Stimulated activated CD4-positive, alpha-beta T cell treated with anti-CD3 and anti-CD28 coated beads, Interleukin-1b, Interleukin-23, amount 100 ng/mL, for 1 hour (primary cell): ENCODE results near the gene GRK4.
"Not testable (repeated sequence)": the region's sequence is repeated elsewhere in the genome, so short reads cannot be mapped to it uniquely, and the experiment has no call there.

Experiments
- DNase-seq, 2 donors: peaks; one replicate each; pipeline ENCODE4 v3.0.0-alpha.2; 2020; ENCODE audit warnings: low read depth in 2 of 2

GRK4 gene

DNA sequence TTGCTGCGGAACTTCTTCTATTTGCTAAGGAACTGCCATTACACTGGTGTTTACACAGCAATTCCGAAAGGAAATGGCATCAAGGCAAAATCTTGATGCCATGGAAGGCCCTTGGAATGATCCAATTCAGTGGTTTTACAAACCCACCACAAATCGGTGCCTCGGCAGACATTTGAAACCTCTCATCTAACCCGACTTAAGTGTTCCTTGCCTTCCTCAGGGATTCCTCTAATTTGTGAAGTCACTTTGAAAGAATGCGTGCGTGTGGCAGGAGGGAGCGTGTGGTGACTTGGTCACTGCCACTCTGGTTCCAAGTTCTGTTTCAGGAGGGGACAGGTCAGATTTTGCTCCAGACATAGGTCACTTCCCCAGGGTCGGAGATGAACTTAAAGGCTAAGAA, 4.9 kb upstream of the GRK4 start:
- DNase-seq = no peak

DNA sequence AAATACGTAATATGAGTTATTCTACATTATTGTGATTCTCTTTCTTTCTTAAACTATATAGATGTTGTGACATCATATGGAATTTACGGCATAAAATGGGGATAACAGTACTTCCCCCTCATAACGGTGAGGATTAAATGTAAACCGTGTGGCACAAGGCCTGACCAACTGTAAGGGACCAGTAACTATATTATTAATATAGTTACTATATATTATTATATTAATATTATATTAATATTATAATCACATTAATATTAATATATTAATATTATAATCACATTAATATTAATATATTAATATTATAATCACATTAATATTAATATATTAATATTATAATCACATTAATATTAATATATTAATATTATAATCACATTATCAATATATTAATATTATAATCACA, 2.9 kb upstream of the GRK4 start:
- DNase-seq = not testable (repeated sequence)

DNA sequence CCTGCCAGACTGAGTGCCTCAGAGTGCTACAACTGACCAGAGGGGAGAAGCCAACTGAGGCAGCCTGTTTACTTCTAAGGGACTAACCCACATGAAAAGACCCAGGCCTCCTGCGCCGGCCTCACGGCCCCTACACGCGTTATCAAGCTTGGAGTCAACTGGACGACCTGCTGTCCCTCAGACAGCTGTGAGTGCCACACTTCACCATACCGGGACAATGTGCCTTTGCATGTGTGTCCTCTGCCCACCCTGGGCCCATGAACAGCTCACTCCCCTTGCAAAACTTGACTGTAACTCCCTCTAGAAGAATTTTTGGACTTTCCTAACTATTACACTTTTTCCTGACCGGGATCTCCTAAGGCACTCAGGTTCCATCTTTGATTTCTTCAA, 2.0 kb upstream of the GRK4 start:
- DNase-seq = no peak

DNA sequence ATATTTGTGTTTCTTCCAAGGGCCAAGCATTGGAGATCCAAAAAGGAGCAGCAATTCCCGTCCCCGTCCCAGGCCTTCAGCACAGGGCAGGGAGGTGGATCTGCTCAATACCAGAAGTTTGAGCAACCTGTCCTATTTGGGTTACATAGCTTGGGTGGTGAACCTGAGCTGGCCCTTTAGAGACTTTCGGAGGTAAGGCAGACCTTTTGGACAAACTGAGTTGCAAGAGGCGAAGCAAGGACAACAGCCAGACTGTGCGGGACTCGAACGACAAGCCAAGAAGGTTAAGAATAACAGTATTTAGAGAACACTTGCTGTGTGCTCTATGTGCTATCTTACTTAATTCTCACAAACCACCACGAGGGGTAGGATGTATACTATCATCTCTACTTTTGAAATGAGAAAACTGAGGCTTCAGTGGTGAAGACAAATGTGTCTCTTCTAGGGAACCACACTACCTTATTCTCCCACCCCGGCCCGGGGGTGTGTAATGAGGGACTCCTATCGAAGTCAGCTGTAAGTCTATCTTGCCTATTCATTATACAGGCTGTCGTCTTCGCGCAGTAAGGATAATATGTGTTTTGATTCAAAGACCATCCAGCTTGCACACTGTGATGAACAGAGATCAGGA, 1.4 kb upstream of the GRK4 start:
- no peak for DNase-seq

DNA sequence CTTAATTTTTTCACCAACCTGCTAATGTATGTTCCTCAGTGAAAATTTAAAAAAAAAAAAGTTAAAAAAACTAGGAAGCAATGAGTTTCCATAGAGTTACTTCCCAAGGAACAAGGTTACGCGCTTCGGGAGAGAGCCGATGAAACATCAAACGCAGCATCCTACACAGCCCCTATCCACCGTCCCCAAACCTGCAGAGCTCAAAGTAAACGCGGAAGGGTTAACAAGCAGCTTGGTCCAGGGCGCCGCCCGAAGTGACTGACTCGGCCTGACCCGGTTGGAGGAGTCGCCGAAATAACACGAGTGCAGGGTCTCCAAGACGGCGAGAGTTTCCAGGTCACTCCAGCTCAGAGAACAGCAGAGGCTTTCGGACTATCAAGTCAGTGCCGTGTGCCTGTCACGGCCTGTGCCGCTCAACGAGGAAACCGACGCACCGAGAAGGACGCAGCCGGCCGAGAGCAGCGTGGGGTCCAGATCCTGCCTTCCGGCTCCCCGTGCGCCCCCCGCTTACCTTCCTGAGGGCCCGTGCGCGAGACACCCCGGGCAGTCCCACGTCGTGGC, 677 bp upstream of the GRK4 start:
- no peak for DNase-seq

DNA sequence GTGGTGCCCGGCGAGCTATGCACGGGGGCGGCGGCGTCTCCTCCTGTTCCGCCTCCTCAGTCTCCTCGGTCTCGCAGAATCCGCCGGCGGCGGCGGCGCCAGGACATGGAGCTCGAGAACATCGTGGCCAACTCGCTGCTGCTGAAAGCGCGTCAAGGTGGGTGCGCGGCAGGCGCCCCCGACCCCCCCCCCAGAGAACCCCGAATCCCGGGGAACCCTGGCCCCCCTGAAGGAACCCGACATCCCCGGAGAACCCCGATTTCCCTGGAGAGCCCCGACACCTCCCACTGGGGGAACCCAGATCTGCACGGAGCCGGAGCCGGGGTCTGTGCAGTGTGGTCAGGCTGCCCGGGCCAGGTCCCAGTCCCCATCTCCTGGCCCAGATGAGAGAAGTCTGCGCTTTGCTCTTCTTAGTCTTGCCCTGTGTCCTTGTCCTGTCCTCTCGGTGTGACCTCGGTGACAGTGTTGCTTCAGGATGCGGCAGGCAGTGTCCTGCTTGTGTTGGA, 648 bp downstream of the GRK4 start:
- DNase-seq = no peak

DNA sequence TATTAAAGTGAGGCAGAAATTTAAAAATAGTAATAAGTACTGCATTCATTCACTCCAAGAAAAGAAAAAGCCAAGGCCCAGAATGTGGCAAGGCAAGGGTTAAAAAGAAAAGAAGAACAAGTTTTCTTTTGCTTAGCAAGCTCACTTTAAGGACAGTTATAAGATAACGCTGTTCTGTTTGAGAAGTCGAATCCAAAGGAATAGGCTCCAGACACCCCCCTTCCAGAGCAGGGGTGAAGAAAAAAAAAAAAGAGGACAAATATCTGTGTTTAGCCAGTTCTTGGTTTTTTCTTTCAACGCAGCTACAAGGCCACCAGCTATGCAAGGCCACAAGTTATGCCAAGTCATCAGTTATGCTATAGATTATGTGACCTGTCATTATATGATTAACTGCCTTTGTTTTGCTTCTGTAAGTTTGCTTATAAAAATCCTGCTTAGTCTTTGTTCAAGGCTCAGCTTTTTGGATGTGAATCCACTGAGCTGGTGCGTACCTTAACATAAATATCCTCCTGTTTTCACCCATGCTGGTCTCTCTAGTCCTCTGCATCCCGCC, 1.4 kb downstream of the GRK4 start:
- DNase-seq = no peak

DNA sequence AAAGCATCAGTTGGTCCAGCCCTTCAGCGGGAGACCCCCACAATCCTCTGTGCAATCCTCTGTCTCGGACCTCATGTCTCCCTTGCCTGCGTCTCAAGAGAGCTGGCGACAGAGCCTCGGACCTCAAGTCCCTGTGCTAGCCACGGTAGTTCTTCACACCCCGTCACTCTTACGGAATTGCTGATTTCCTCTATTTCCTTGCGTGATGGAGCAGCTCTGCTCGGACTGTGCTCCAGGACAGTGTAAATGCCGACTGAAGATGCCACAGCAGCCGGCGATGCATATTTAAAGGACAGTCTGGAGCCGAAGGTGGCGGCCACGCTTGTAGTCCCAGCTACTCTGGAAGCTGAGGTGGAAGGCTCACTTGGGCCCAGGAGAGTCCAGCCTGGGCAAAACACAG, 1.9 kb downstream of the GRK4 start:
- DNase-seq = no peak

DNA sequence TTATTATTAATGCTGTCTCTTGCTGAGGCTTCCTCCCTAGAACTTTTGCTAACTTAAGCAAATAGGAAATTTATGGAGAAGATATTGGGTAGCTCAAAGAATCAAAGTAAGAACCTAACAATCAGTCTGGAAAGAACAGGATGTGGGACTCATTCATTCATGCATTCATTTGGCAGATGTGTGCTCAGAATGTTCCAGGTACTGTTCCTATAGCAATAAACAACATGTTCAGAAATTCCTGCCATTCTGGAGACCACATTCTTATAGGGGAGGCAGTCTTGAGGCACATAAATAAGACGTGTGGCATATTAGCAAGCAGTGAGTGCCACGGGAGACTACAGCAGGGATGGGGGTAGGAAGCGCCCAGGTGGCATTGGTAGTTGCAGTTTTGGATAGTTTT, 5.0 kb downstream of the GRK4 start:
- no peak for DNase-seq

DNA sequence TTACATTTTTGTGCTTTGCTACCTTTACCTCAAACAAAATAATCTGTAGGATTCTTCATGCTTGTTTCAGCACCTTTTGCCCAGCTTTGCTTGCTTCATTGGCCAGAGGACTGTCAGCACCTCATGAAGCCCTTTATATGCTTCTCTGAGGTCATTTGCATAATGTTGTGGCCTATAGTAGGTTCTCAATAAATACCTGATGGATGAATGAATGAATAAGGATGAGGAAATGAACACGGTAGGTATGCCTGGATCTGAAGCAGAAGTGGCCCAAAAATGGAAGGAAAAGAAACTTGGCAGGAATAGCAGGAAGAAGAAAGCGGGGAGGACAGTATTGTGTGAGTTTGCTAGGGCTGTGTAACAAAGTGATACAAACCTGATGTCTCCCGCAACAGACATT, 7.9 kb downstream of the GRK4 start:
- no peak for DNase-seq

DNA sequence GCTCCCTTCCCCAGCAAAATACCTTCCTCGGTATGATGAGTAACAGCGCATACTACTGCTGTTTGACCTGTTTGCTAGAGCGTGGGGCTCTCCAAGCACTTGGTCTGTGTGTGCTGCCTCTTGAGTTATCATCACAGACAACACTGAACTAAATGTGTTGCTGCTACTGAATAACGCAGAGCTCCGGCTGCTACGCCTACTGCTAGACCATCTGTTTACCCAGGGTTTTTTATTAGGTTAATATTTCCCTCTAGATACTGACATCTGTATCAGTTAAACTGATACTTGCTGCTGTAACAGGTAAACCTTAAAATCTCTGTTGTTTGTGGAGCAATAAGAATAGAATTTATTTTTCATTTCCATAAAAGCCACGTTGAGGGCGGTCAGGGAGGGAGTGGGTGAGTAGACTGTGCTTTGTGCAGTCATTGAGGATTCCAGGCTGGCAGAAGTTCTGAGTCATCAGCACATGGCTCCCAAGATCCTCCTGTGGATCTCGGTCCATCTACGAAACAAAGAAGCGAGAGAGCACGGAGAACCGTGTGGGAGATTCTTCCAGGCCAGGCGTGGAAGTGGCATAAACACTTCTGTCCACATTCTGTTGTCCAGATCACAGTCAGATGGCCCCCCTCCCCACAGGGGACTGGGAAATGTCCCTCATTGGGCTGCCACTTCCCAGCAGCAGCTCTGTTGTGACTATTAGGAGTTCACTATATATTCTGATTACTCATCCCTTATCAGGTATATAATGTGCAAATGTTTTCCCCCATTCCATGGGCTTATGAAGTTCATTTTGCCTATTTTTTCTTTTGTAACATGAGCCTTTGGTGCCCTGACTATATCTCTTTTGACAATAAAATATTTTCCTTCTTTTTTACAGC, 14.1 kb downstream of the GRK4 start:
- DNase-seq = no peak

DNA sequence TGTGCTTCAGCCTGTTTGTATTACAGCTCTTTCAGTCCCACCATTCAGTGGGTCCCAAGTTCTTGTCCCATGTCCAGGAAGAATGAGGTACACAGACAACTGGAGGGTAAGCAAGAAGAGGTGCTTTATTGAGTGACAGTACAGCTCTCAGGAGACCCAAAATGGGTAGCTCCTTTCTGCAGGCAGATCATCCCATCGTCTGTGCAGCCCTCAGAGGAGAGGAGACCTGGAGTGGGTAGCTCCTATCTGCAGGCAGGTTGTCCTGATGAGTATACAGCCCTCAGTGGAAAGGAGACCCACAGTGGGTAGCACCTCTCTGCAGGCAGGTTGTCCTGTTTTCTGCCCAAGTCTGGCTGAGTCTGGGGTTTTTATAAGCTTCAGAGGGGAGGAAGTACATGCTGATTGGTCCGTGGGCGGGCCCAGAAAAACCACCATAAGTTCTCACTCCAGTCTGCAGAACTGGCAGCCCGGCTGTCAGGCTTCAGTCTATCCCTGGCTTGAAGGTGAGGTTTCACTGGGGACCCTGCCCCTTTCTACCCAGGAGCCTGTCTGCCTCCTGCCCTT, 18.0 kb downstream of the GRK4 start:
- no peak for DNase-seq

DNA sequence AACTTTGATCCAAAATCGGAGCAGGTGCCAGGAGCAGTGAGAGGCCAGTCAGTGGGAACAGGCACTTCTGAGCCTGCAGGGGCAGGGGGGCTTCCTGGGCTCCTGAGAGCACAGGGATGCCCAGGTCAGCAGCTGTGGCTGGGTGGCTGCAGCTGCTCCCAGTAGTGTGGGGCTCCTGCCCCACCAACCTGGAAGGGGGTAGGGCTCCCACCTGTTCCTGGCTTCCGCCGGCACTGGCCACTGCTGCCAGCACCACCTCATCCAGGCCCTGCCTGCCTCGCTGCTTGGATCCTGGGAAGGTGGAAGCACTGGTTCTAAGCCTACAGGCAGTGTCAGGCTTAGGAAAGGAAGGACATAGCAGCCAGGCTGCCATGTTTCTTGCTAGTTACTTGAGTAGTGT, 18.6 kb downstream of the GRK4 start:
- DNase-seq = no peak

DNA sequence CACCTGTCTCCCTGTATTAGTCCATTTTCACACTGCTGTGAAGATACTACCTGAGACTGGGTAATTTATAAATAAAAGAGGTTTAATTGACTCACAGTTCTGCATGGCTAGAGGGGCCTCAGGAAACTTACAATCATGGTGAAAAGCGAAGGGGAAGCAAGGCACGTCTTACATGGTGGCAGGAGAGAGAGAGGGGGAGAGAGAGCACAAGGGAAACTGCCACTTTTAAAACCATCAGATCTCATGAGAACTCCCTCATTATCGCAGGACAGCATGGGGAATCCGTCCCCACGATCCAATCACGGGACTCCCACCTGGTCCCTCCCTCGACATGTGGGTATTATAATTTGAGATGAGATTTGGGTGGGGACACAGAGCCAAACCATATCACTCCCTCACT, 20.3 kb downstream of the GRK4 start:
- not testable (repeated sequence) for DNase-seq

DNA sequence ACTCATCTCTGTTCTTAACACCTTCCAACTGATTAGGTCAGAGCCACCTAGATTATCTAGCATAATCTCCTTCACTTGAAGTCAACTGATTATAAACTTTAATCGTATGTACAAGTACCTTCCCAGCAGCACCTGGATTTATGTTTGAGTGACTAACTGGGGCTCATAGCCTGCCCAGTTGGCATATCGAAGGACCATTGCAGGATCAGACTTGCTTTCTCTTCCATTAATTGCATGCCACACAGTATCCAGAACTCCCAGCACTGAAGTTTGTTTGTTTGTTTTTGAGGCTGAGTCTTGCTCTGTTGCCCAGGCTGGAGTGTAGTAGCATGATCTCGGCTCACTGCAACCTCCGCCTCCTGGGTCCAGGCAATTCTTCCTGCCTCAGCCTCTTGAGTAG, 27.9 kb downstream of the GRK4 start:
- no peak for DNase-seq

DNA sequence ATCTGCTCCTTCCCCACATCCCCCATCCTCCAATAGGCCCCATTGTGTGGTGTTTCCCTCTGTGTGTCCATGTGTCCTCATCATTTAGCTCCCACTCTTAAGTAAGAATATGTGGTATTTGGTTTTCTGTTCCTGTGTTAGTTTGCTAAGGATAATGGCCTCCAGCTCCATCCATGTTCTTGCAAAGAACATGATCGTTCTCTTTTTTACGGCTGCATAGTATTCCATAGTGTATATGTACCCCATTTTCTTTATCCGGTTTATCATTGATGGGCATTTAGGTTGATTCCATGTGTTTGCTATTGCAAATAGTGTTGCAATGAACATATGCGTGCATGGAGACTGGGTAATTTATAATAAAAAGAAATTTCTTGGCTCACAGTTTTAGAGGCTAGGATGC, 31.5 kb downstream of the GRK4 start:
- no peak for DNase-seq

DNA sequence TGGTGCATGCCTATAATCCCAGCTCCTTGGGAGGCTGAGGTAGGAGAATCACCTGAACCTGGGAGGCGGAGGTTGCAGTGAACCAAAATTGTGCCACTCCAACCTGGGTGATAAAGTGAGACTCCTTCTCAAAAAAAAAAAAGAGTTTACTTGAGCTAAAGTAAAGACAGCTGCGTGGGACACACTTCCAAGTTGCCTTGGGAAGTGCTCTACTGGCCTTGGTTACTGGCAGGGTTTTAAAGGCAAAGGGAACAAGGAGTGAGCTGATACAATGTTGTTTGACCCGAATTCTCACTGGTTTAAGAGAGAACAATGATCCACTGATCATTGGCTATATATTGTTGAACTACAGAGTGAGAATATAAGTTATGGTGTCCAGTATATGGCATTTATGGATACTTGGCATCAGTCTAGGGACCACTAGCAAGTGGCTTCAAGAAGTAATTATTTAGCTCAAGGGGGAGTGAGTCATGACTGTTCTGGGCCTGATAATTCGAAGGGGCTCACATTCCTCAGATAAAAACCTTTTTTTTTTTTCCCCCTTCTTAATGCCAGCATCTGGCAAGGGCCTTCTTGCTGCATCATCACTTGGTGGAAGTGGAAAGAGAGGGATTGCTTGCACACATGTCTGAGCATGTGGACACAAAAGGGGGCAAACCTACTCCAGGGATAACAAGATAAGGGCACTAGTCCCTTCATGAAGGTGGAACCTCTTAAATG, 32.3 kb downstream of the GRK4 start:
- DNase-seq = no peak

DNA sequence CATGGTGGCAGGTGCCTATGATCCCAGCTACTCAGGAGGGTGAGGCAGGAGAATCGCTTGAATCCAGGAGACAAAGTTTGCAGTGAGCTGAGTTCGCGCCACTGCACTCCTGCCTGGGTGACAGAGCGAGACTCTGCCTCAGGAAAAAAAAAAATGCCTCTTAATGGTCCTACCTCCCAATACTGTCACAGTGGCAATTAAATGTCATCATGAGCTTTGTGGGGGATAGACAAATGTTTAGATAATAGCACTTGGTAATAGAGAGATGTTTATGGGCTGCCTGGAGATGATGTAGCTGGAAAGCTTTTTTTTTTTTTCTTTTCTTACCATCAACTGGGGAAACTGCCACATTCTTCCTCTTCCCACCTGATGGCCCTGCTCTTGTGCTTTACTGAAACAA, 33.0 kb downstream of the GRK4 start:
- no peak for DNase-seq

DNA sequence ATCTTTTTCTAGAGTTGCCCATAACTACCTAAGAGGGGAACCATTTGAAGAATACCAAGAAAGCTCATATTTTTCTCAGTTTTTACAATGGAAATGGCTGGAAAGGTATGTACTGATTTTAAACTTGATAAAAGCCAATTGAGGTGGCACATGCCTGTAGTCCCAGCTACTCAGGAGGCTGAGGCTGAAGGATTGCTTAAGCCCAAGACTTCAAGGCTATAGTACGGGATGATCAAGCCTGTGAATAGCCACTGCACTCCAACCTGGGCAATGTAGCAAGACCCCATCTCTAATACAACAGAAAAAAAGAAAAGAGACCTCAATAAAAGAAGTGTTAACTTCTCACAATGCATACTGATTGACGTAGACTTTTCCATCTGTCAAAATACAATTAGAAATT, 44.4 kb downstream of the GRK4 start:
- DNase-seq = no peak

DNA sequence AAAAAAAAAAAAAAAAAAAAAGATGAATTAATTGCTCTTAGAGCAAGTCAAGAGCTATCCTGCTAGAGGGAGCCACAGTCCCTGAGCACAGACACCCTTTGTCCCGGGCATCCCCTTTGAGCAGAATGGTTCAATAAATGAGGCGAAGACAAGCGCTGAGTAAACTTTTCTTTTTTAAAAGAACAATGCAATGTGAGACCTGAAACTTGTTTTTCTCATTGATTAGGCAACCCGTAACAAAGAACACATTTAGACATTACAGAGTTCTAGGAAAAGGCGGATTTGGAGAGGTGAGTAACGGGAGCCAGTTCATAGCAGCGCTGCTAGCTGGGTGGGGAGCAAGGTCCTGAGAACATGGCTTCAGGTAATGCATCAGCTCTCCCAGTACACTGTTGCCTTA, 46.1 kb downstream of the GRK4 start:
- no peak for DNase-seq

DNA sequence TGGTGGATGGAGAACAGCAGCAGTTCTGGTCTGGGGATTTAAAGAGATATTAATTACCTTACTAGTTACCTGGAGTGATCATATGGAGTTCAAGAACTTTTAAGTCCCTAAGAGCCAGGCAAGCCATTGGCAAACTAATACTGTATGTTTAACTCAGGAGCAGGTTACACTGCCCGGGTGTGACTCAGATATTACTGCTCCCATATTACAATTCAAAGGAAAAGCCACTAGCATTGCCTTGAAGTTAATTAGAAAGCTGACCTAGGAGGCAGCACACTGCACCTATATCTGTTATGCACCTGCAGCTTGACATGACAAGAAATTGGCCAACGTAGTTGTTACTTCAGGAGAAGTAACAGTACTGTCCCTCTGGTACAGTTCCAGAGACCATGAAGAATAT, 47.2 kb downstream of the GRK4 start:
- DNase-seq = no peak

DNA sequence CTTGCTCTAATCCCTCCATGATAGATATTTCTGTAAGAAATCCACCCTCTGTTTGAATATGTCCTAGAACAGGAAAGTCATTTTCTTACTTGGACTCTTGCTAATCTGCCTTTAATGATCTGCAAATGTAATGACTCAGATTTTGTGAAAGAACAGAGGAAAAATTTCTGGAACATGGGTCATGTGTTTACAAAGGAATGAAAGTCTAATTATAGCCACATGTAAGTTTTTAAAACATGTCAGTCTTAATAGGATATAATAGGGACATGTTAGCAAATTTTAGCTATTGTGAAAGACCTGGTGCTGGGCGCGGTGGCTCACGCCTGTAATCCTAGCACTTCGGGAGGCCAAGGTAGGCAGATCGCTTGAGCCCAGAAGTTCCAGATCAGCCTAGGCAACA, 47.6 kb downstream of the GRK4 start:
- no peak for DNase-seq
